Effector memory CD4-positive, alpha-beta T cell (primary cell): ENCODE measurements around the gene GNAS-AS1.

Source experiments
- DNase-seq, 3 donors: peaks; one replicate each; pipeline ENCODE4 v3.0.0-alpha.2; 2020
- H3K27ac ChIP-seq: 2 replicates; pipeline ENCODE4 v1.7.0; 2013; ENCODE audit warnings: mild to moderate bottlenecking, low read length, moderate library complexity; ENCODE audit not compliant: insufficient read depth, poor library complexity, severe bottlenecking
- H3K27me3 ChIP-seq: replicated peaks from 2 replicates; pipeline ENCODE4 v1.7.0; 2013; ENCODE audit warnings: mild to moderate bottlenecking, low read length; ENCODE audit not compliant: insufficient read depth, control insufficient read depth, poor library complexity, severe bottlenecking
- H3K36me3 ChIP-seq: 2 replicates; pipeline ENCODE4 v1.7.0; 2013; ENCODE audit warnings: mild to moderate bottlenecking, low read length, moderate library complexity; ENCODE audit not compliant: control insufficient read depth, insufficient read depth
- H3K4me1 ChIP-seq: 2 replicates; pipeline ENCODE4 v1.7.0; 2013; ENCODE audit warnings: low read length, mild to moderate bottlenecking; ENCODE audit not compliant: control insufficient read depth, insufficient read depth, poor library complexity, severe bottlenecking
- H3K4me3 ChIP-seq: 2 replicates; pipeline ENCODE4 v1.7.0; 2013; ENCODE audit warnings: low read length, low read depth, mild to moderate bottlenecking; ENCODE audit not compliant: insufficient read depth, poor library complexity, severe bottlenecking
- H3K9me3 ChIP-seq: 2 replicates; pipeline ENCODE4 v1.7.0; 2013; ENCODE audit warnings: mild to moderate bottlenecking, low read length, moderate library complexity; ENCODE audit not compliant: control insufficient read depth

GNAS-AS1 gene

GRCh38 chr20:58847463-58847862, 3.2 kb downstream of the GNAS-AS1 start:
- H3K27me3 ChIP-seq: no peaks in the 10 kb centered on the region
- no peak for DNase-seq
- no peak overlapping the region for H3K27ac ChIP-seq
- no peak overlapping the region for H3K4me3 ChIP-seq
- H3K36me3 ChIP-seq: no peaks in the 10 kb centered on the region
- peaks cover 5% of the 10 kb centered on the region for H3K4me1 ChIP-seq
- H3K9me3 ChIP-seq: no peaks in the 10 kb centered on the region

DNA sequence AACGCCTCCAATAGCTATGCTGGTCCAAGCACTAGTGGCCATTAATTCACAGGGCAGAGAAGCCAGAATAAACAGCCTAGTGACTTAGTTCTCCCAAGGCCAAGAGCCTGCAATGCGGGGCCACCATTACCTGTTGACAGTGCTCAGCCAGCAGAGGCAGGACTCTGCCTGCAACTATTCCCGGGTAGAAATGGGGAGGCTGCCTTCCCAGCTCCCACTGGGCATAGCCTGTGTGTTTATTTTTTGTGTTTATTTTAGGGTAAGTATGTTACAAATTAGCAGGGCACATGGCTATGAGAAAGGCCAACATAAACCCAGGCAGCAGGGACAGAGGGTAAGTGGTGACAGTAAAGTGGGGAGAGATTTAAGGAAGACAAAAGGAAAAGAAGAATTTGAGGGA, 5.0 kb downstream of the GNAS-AS1 start:
- Histone ChIP-seq H3K4me1 (no peaks in the 10 kb centered on the region), H3K4me3 (no peak overlapping the region), H3K36me3 (no peaks in the 10 kb centered on the region), H3K27ac (no peak overlapping the region), H3K27me3 (no peaks in the 10 kb centered on the region), H3K9me3 (no peaks in the 10 kb centered on the region)
- DNase-seq: no peak

DNA sequence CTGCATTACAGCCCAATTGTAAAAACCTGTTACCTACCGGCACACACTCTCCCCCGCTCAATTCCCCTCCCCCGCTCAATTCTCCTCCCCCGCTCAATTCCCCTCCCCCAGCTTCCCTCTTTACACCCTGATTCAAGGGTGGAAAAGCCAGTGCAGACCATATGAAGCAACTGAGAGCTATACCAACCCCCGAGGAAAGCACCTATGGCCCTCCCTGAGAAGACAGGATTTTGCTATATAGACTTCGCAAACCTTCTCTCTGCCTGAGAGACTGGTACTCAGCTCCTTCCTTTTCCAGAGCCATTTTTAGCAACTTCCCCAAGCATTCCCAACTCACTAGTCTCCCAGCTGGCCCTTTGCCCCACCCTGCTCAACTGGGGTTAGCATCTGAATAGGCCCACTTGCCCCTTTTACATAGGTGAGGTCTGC, 7.6 kb downstream of the GNAS-AS1 start:
- H3K27ac ChIP-seq: no peak overlapping the region
- H3K4me1 ChIP-seq: no peaks in the 10 kb centered on the region
- DNase-seq: no peak
- no peaks in the 10 kb centered on the region for H3K9me3 ChIP-seq
- no peaks in the 10 kb centered on the region for H3K36me3 ChIP-seq
- peaks cover 9% of the 10 kb centered on the region for H3K27me3 ChIP-seq
- H3K4me3 ChIP-seq: no peak overlapping the region

GRCh38 chr20:58842276-58842675, 8.4 kb downstream of the GNAS-AS1 start:
- Histone ChIP-seq H3K4me3 (no peak overlapping the region), H3K9me3 (no peaks in the 10 kb centered on the region), H3K27ac (no peak overlapping the region), H3K36me3 (no peaks in the 10 kb centered on the region), H3K4me1 (no peaks in the 10 kb centered on the region), H3K27me3 (peaks cover 9% of the 10 kb centered on the region)
- no peak for DNase-seq

GRCh38 chr20:58841539-58842264, 9.0 kb downstream of the GNAS-AS1 start:
- Histone ChIP-seq H3K4me3 (no peak overlapping the region), H3K9me3 (no peaks in the 10 kb centered on the region), H3K4me1 (no peaks in the 10 kb centered on the region), H3K27ac (no peak overlapping the region), H3K27me3 (peaks cover 9% of the 10 kb centered on the region), H3K36me3 (no peaks in the 10 kb centered on the region)
- DNase-seq: no peak

GRCh38 chr20:58840816-58841538, 9.7 kb downstream of the GNAS-AS1 start:
- DNase-seq: no peak
- H3K27ac ChIP-seq: no peak overlapping the region
- no peaks in the 10 kb centered on the region for H3K9me3 ChIP-seq
- H3K36me3 ChIP-seq: no peaks in the 10 kb centered on the region
- H3K4me1 ChIP-seq: no peaks in the 10 kb centered on the region
- peaks cover 9% of the 10 kb centered on the region for H3K27me3 ChIP-seq
- no peak overlapping the region for H3K4me3 ChIP-seq

- Histone ChIP-seq H3K9me3 (no peaks in the 10 kb centered on the region), H3K4me3 (no peak overlapping the region), H3K27me3 (peaks cover 9% of the 10 kb centered on the region)
Measured at GRCh38 chr20:58839991-58840747, 10.5 kb downstream of the GNAS-AS1 start.

GRCh38 chr20:58839474-58839874, 11.2 kb downstream of the GNAS-AS1 start:
- no peaks in the 10 kb centered on the region for H3K4me1 ChIP-seq
- H3K36me3 ChIP-seq: no peaks in the 10 kb centered on the region
- H3K27me3 ChIP-seq: peaks cover 9% of the 10 kb centered on the region
- no peak overlapping the region for H3K4me3 ChIP-seq
- DNase-seq: peak in 2 of 3 donors; percentile 14 to 15
- H3K27ac ChIP-seq: no peak overlapping the region
- H3K9me3 ChIP-seq: no peaks in the 10 kb centered on the region

More at GRCh38 chr20:58839991-58840747, 10.5 kb downstream of the GNAS-AS1 start:
- H3K27ac ChIP-seq: no peak overlapping the region
- no peak for DNase-seq
- H3K4me1 ChIP-seq: no peaks in the 10 kb centered on the region
- no peaks in the 10 kb centered on the region for H3K36me3 ChIP-seq

GRCh38 chr20:58838174-58838573, 12.5 kb downstream of the GNAS-AS1 start:
- Histone ChIP-seq H3K4me3 (no peak overlapping the region), H3K4me1 (no peaks in the 10 kb centered on the region), H3K27ac (no peak overlapping the region), H3K27me3 (peaks cover 9% of the 10 kb centered on the region), H3K36me3 (no peaks in the 10 kb centered on the region), H3K9me3 (no peaks in the 10 kb centered on the region)
- no peak for DNase-seq

- H3K27ac ChIP-seq: no peak overlapping the region
- H3K9me3 ChIP-seq: no peaks in the 10 kb centered on the region
- no peaks in the 10 kb centered on the region for H3K4me1 ChIP-seq
- DNase-seq: no peak
- no peaks in the 10 kb centered on the region for H3K36me3 ChIP-seq
- peaks cover 9% of the 10 kb centered on the region for H3K27me3 ChIP-seq
- no peak overlapping the region for H3K4me3 ChIP-seq
Measured at GRCh38 chr20:58837717-58838116, 13.0 kb downstream of the GNAS-AS1 start.
